SK-N-SH treated with all-trans-retinoic acid at 6 μM for 48 hours (cell line): Measurements from ENCODE around the gene ZNF215.

Experiments
- ARNTL ChIP-seq: fragments of 450-650 bp; formaldehyde crosslinking; IDR thresholded peaks from 2 replicates; pipeline ENCODE4 v1.5.0; 2020; ENCODE audit warnings: low read depth, mild to moderate bottlenecking, moderate library complexity, borderline replicate concordance
- CREB5 ChIP-seq: fragments of 250-450 bp; sonication (Bioruptor Pico); IDR thresholded peaks from 2 replicates; pipeline ENCODE4 v1.5.1; 2020; ENCODE audit warnings: low read depth, mild to moderate bottlenecking, moderate library complexity
- CSDC2 ChIP-seq: fragments of 250-450 bp; sonication (Bioruptor Pico); IDR thresholded peaks from 2 replicates; pipeline ENCODE4 v1.5.0; 2020; ENCODE audit warnings: mild to moderate bottlenecking, moderate library complexity
- ESRRG ChIP-seq: fragments of 250-450 bp; sonication (Bioruptor Pico); IDR thresholded peaks from 2 replicates; pipeline ENCODE4 v1.6.1; 2021; ENCODE audit warnings: mild to moderate bottlenecking
- PATZ1 ChIP-seq: fragments of 250-450 bp; sonication (Bioruptor Pico); IDR thresholded peaks from 2 replicates; pipeline ENCODE4 v1.8.0; 2020; ENCODE audit warnings: mild to moderate bottlenecking, moderate library complexity, borderline replicate concordance
- RARB ChIP-seq: fragments of 250-450 bp; sonication (Bioruptor Pico); IDR thresholded peaks from 2 replicates; pipeline ENCODE4 v1.8.0; 2021; ENCODE audit warnings: mild to moderate bottlenecking, moderate library complexity
- SNAI2 ChIP-seq: fragments of 250-450 bp; sonication (Bioruptor Pico); IDR thresholded peaks from 2 replicates; pipeline ENCODE4 v1.5.0; 2020; ENCODE audit warnings: mild to moderate bottlenecking, moderate library complexity
- TCF4 ChIP-seq: fragments of 250-450 bp; sonication (Bioruptor Pico); IDR thresholded peaks from 2 replicates; pipeline ENCODE4 v1.8.0; 2021; ENCODE audit warnings: mild to moderate bottlenecking, moderate library complexity, borderline replicate concordance
- TOX ChIP-seq: fragments of 250-450 bp; sonication (Bioruptor Pico); IDR thresholded peaks from 2 replicates; pipeline ENCODE4 v1.8.0; 2021; ENCODE audit warnings: mild to moderate bottlenecking, moderate library complexity, borderline replicate concordance
- ZC3H10 ChIP-seq: fragments of 250-450 bp; sonication (Bioruptor Pico); IDR thresholded peaks from 2 replicates; pipeline ENCODE4 v1.5.1; 2021; ENCODE audit warnings: mild to moderate bottlenecking, moderate library complexity
- ZFP30 ChIP-seq: fragments of 450-650 bp; formaldehyde crosslinking; IDR thresholded peaks from 2 replicates; pipeline ENCODE4 v1.5.0; 2022; ENCODE audit warnings: mild to moderate bottlenecking, moderate library complexity
- ZNF565 ChIP-seq: fragments of 450-650 bp; formaldehyde crosslinking; conservative IDR thresholded peaks from 2 replicates; pipeline ENCODE4 v1.5.0; 2020; ENCODE audit warnings: low read depth, mild to moderate bottlenecking, moderate library complexity
- ZNF70 ChIP-seq: fragments of 450-650 bp; formaldehyde crosslinking; IDR thresholded peaks from 2 replicates; pipeline ENCODE4 v1.5.0; 2020; ENCODE audit warnings: mild to moderate bottlenecking, moderate library complexity

GRCh38 chr11:6962141-6962540 is 35.9 kb downstream of the ZNF215 start:
- TF ChIP-seq ARNTL (CRISPR knock-in tag) = no peak
- TF ChIP-seq TOX (CRISPR knock-in tag) = no peak
- no peak for TF ChIP-seq CSDC2 (CRISPR knock-in tag)
- TF ChIP-seq SNAI2 (CRISPR knock-in tag) = no peak
- TF ChIP-seq ESRRG (CRISPR knock-in tag) = no peak
- TF ChIP-seq PATZ1 (CRISPR knock-in tag) = no peak
- no peak for TF ChIP-seq ZC3H10 (CRISPR knock-in tag)
- no peak for TF ChIP-seq CREB5 (CRISPR knock-in tag)
- no peak for TF ChIP-seq ZNF565 (CRISPR knock-in tag)
- no peak for TF ChIP-seq ZFP30 (CRISPR knock-in tag)
- no peak for TF ChIP-seq ZNF70
- no peak for TF ChIP-seq TCF4
- no peak for TF ChIP-seq RARB (CRISPR knock-in tag)
